GM23338 (cell line): Measurements from ENCODE around the gene TMPRSS9. TPM values are rescaled to one million over a fixed set of nuclear protein-coding genes. Genes with fewer than 3 reads are reported as not detected.

Source experiments
- ATAC-seq: fragments of 200-7000 bp; cut with Tn5 transposase; 3 replicates; pipeline ENCODE4 v1.9.1; 2020
- DNase-seq: peaks from one replicate; pipeline ENCODE4 v3.0.0-alpha.2; 2015; ENCODE audit warnings: low spot score
- H2AFZ ChIP-seq: fragments of 200-600 bp; sonication (generic); 2 replicates; pipeline ENCODE4 v1.8.0; 2016; ENCODE audit warnings: antibody characterized with exemption, mild to moderate bottlenecking, moderate library complexity
- H3F3A ChIP-seq: fragments of 200-600 bp; sonication (generic); replicated peaks from 2 replicates; pipeline ENCODE4 v1.8.0; 2017; ENCODE audit warnings: antibody characterized with exemption, mixed run types, low read depth
- H3K27ac ChIP-seq: fragments of 200-600 bp; sonication (generic); 2 replicates; pipeline ENCODE4 v1.6.1; 2016; ENCODE audit warnings: low read depth
- H3K27me3 ChIP-seq: fragments of 200-600 bp; sonication (generic); 2 replicates; pipeline ENCODE4 v1.8.0; 2016; ENCODE audit warnings: mild to moderate bottlenecking, mixed run types, moderate library complexity; ENCODE audit not compliant: insufficient read depth
- H3K36me3 ChIP-seq: fragments of 200-600 bp; sonication (generic); 2 replicates; pipeline ENCODE4 v1.8.0; 2016; ENCODE audit warnings: mild to moderate bottlenecking; ENCODE audit not compliant: insufficient read depth
- H3K4me1 ChIP-seq: fragments of 200-600 bp; sonication (generic); 2 replicates; pipeline ENCODE4 v1.8.0; 2016; ENCODE audit warnings: mild to moderate bottlenecking, moderate library complexity; ENCODE audit not compliant: insufficient read depth
- H3K4me2 ChIP-seq: fragments of 200-600 bp; sonication (generic); 2 replicates; pipeline ENCODE4 v1.7.1; 2017; ENCODE audit warnings: mixed run types
- H3K4me3 ChIP-seq: fragments of 200-600 bp; sonication (generic); 2 replicates; pipeline ENCODE4 v1.6.1; 2016; ENCODE audit warnings: mixed run types
- H3K79me2 ChIP-seq: fragments of 200-600 bp; sonication (generic); replicated peaks from 2 replicates; pipeline ENCODE4 v1.8.0; 2017; ENCODE audit warnings: mild to moderate bottlenecking; ENCODE audit not compliant: insufficient read depth
- H3K9me2 ChIP-seq: fragments of 200-600 bp; sonication (generic); 2 replicates; pipeline ENCODE4 v1.8.0; 2017; ENCODE audit not compliant: insufficient read depth
- H4K20me1 ChIP-seq: fragments of 200-600 bp; sonication (generic); replicated peaks from 2 replicates; pipeline ENCODE4 v1.8.0; 2017; ENCODE audit warnings: mild to moderate bottlenecking; ENCODE audit not compliant: insufficient read depth
- H3K27ac Mint-ChIP-seq: 2 replicates; pipeline ENCODE4 v1.8.0; 2020; ENCODE audit warnings: inconsistent platforms, mild to moderate bottlenecking, moderate library complexity, mixed read lengths
- H3K27me3 Mint-ChIP-seq: 3 replicates; pipeline ENCODE4 v1.8.0; 2022; ENCODE audit warnings: low read depth, mild to moderate bottlenecking, moderate library complexity, mixed read lengths, inconsistent platforms; ENCODE audit not compliant: insufficient read depth, poor library complexity
- H3K36me3 Mint-ChIP-seq: 3 replicates; pipeline ENCODE4 v1.8.0; 2021; ENCODE audit warnings: low read depth, mild to moderate bottlenecking, inconsistent platforms, moderate library complexity, mixed read lengths
- H3K4me1 Mint-ChIP-seq: 3 replicates; pipeline ENCODE4 v1.8.0; 2020; ENCODE audit warnings: mild to moderate bottlenecking, inconsistent platforms, mixed read lengths
- H3K4me3 Mint-ChIP-seq: 3 replicates; pipeline ENCODE4 v1.8.0; 2021; ENCODE audit warnings: moderate library complexity, mild to moderate bottlenecking, inconsistent platforms, mixed read lengths
- H3K9me3 Mint-ChIP-seq: 3 replicates; pipeline ENCODE4 v1.8.0; 2020; ENCODE audit warnings: moderate library complexity, mild to moderate bottlenecking, inconsistent platforms, mixed read lengths
- CREB1 ChIP-seq: fragments of 250-450 bp; sonication (Bioruptor Pico); IDR thresholded peaks from 2 replicates; pipeline ENCODE4 v1.5.0; 2020; ENCODE audit warnings: low read depth, mild to moderate bottlenecking, moderate library complexity
- CTCF ChIP-seq, 2 experiments: fragments of 200-600 bp in 1 of 2; sonication (generic) in 1 of 2; conservative IDR thresholded peaks; 2 replicates each; pipeline versions ENCODE4 v1.5.1 to v1.6.1; 2016 to 2017; ENCODE audit warnings: antibody characterized with exemption in 2 of 2, low read depth in 2 of 2, mild to moderate bottlenecking in 2 of 2, moderate library complexity in 1 of 2
- ETS1 ChIP-seq: IDR thresholded peaks from 2 replicates; pipeline ENCODE4 v1.6.1; 2016; ENCODE audit warnings: antibody characterized with exemption
- EZH2 ChIP-seq: fragments of 200-600 bp; sonication (generic); IDR thresholded peaks from one replicate; pipeline ENCODE4 v1.8.0; 2017; ENCODE audit warnings: antibody characterized with exemption, mild to moderate bottlenecking, low read depth; ENCODE audit not compliant: unreplicated experiment
- EZH2phosphoT487 ChIP-seq: fragments of 200-600 bp; sonication (generic); IDR thresholded peaks from one replicate; pipeline ENCODE4 v1.8.1; 2018; ENCODE audit warnings: antibody characterized with exemption; ENCODE audit not compliant: unreplicated experiment
- JUNB ChIP-seq: IDR thresholded peaks from one replicate; pipeline ENCODE4 v1.6.1; 2016; ENCODE audit warnings: antibody characterized with exemption; ENCODE audit not compliant: unreplicated experiment
- REST ChIP-seq: IDR thresholded peaks from one replicate; pipeline ENCODE4 v1.6.1; 2018; ENCODE audit warnings: antibody characterized with exemption; ENCODE audit not compliant: unreplicated experiment
- STAT1 ChIP-seq: IDR thresholded peaks from one replicate; pipeline ENCODE4 v1.6.1; 2016; ENCODE audit warnings: antibody characterized with exemption; ENCODE audit not compliant: unreplicated experiment
- ZNF114 ChIP-seq: fragments of 250-450 bp; sonication (Bioruptor Pico); IDR thresholded peaks from 2 replicates; pipeline ENCODE4 v1.5.0; 2020; ENCODE audit warnings: mild to moderate bottlenecking, moderate library complexity
- ZNF331 ChIP-seq: fragments of 250-450 bp; sonication (Bioruptor Pico); IDR thresholded peaks from 2 replicates; pipeline ENCODE4 v1.5.0; 2020; ENCODE audit warnings: low read depth, mild to moderate bottlenecking, moderate library complexity
- polyA plus RNA-seq: library from polyadenylated mRNA; unstranded; fragments of >200 nt; fragmentation: Nextera tagmentation; extraction: Ambion mirVana; gene quantifications from 2 replicates; pipeline ENCODE4 v1.2.1, GENCODE V29; 2016
- total RNA-seq: library from RNA; depleted of rRNA; stranded (reverse); fragments of >200 nt; shearing (Covaris generic); gene quantifications from 2 replicates; pipeline ENCODE4 v1.2.3, GENCODE V29; 2014

TMPRSS9 gene
- total and polyA plus RNA-seq, 2 experiments from 2014 or later, result 0.05 to 0.28 TPM

- TF ChIP-seq EZH2, result no peak
- no peak for TF ChIP-seq STAT1
- no peak for TF ChIP-seq REST
- TF ChIP-seq EZH2phosphoT487, result no peak
- no peak for TF ChIP-seq CREB1
- no peak for TF ChIP-seq CTCF (conservative IDR thresholded peaks at IDR 0.05; ENCODE audit: low read depth in 2 of 2)
Observed at GRCh38 chr19:2355168-2356035, 4.7 kb upstream of the TMPRSS9 start (continued).

GRCh38 chr19:2356036-2356646 lies 3.9 kb upstream of the TMPRSS9 start:
- Histone ChIP-seq H2AFZ (no peak overlapping the region), H3K4me2 (no peak overlapping the region), H3K27me3 (no peaks in the 10 kb centered on the region), H3K79me2 (no peaks in the 10 kb centered on the region), H3K4me3 (no peak overlapping the region), H3K27ac (no peak overlapping the region), H3F3A (no peaks in the 10 kb centered on the region), H3K36me3 (no peaks in the 10 kb centered on the region), H3K4me1 (no peaks in the 10 kb centered on the region), H4K20me1 (no peaks in the 10 kb centered on the region), H3K9me2 (no peaks in the 10 kb centered on the region)
- TF ChIP-seq ZNF114 (CRISPR knock-in tag) (no peak), JUNB (no peak), ZNF331 (CRISPR knock-in tag) (no peak), ETS1 (no peak)
- DNase-seq (no peak), ATAC-seq (no peak)
- Mint-ChIP-seq H3K4me1 (peaks cover 5% of the 10 kb centered on the region), H3K36me3 (no peaks in the 10 kb centered on the region), H3K27ac (0 out of 2 replicates have a peak overlapping the region, but pooled peaks have one; percentile 52), H3K9me3 (no peaks in the 10 kb centered on the region; the same call in 2 of the 3 replicates), H3K4me3 (no peak overlapping the region), H3K27me3 (peaks cover 17% of the 10 kb centered on the region)
